Activated naive CD8-positive, alpha-beta T cell (primary cell): ENCODE data around the gene METTL6.
A peak's percentile ranks its signal among the peaks of the same experiment; 100 is the strongest.
"Not testable (repeated sequence)": the region's sequence is repeated elsewhere in the genome, so short reads cannot be mapped to it uniquely, and the experiment has no call there.

ENCODE experiments used
- H3K27ac Mint-ChIP-seq: one replicate; pipeline ENCODE4 v1.8.0; 2021; ENCODE audit warnings: mixed read lengths
- H3K27me3 Mint-ChIP-seq: one replicate; pipeline ENCODE4 v1.8.0; 2021; ENCODE audit warnings: mixed read lengths
- H3K36me3 Mint-ChIP-seq: one replicate; pipeline ENCODE4 v1.8.0; 2021; ENCODE audit warnings: mixed read lengths
- H3K4me1 Mint-ChIP-seq: one replicate; pipeline ENCODE4 v1.8.0; 2021; ENCODE audit warnings: low read depth, mixed read lengths
- H3K4me3 Mint-ChIP-seq: one replicate; pipeline ENCODE4 v1.8.0; 2021; ENCODE audit warnings: mild to moderate bottlenecking, mixed read lengths
- H3K9me3 Mint-ChIP-seq: one replicate; pipeline ENCODE4 v1.8.0; 2021; ENCODE audit warnings: low read depth, mixed read lengths

Gene METTL6

GRCh38 chr3:15433531-15433930 is 6.2 kb upstream of the METTL6 start:
- peaks cover 36% of the 10 kb centered on the region for H3K4me1 Mint-ChIP-seq
- no peaks in the 10 kb centered on the region for H3K9me3 Mint-ChIP-seq
- no peak overlapping the region for H3K27ac Mint-ChIP-seq
- H3K27me3 Mint-ChIP-seq: no peaks in the 10 kb centered on the region
- H3K36me3 Mint-ChIP-seq: peaks cover 7% of the 10 kb centered on the region
- H3K4me3 Mint-ChIP-seq: no peak overlapping the region

GRCh38 chr3:15431256-15431837 is 4.0 kb upstream of the METTL6 start:
- no peaks in the 10 kb centered on the region for H3K9me3 Mint-ChIP-seq
- peak overlapping the region; percentile 32 for H3K4me3 Mint-ChIP-seq
- peaks cover 46% of the 10 kb centered on the region for H3K4me1 Mint-ChIP-seq
- H3K36me3 Mint-ChIP-seq: peaks cover 7% of the 10 kb centered on the region
- H3K27me3 Mint-ChIP-seq: no peaks in the 10 kb centered on the region
- peak overlapping the region; percentile 0 for H3K27ac Mint-ChIP-seq

- Mint-ChIP-seq H3K27me3 (no peaks in the 10 kb centered on the region), H3K27ac (no peak overlapping the region), H3K36me3 (peaks cover 5% of the 10 kb centered on the region)
These were observed 3.3 kb upstream of the METTL6 start for GRCh38 chr3:15430624-15431023.

GRCh38 chr3:15429080-15429479 is 1.7 kb upstream of the METTL6 start:
- peaks cover 60% of the 10 kb centered on the region for H3K4me1 Mint-ChIP-seq
- H3K27me3 Mint-ChIP-seq: no peaks in the 10 kb centered on the region
- H3K36me3 Mint-ChIP-seq: peaks cover 5% of the 10 kb centered on the region
- peak overlapping the region; percentile 95 for H3K4me3 Mint-ChIP-seq
- no peaks in the 10 kb centered on the region for H3K9me3 Mint-ChIP-seq
- H3K27ac Mint-ChIP-seq: peak overlapping the region; percentile 94

More at GRCh38 chr3:15430624-15431023, 3.3 kb upstream of the METTL6 start:
- Mint-ChIP-seq H3K4me3 (peak overlapping the region; percentile 53), H3K9me3 (no peaks in the 10 kb centered on the region), H3K4me1 (peaks cover 53% of the 10 kb centered on the region)

GRCh38 chr3:15428539-15428938 is 1.2 kb upstream of the METTL6 start:
- H3K27ac Mint-ChIP-seq: peak overlapping the region; percentile 94
- H3K36me3 Mint-ChIP-seq: peaks cover 3% of the 10 kb centered on the region
- no peaks in the 10 kb centered on the region for H3K27me3 Mint-ChIP-seq
- peaks cover 60% of the 10 kb centered on the region for H3K4me1 Mint-ChIP-seq
- H3K4me3 Mint-ChIP-seq: peak overlapping the region; percentile 95
- no peaks in the 10 kb centered on the region for H3K9me3 Mint-ChIP-seq

- no peaks in the 10 kb centered on the region for H3K27me3 Mint-ChIP-seq
- no peaks in the 10 kb centered on the region for H3K36me3 Mint-ChIP-seq
- H3K4me3 Mint-ChIP-seq: peak overlapping the region; percentile 95
- peak overlapping the region; percentile 94 for H3K27ac Mint-ChIP-seq
- no peaks in the 10 kb centered on the region for H3K9me3 Mint-ChIP-seq
- peaks cover 60% of the 10 kb centered on the region for H3K4me1 Mint-ChIP-seq
These were observed 637 bp upstream of the METTL6 start for GRCh38 chr3:15427981-15428380.

- Mint-ChIP-seq H3K4me3 (peak overlapping the region; percentile 95), H3K36me3 (peaks cover 3% of the 10 kb centered on the region)
These were observed 695 bp downstream of the METTL6 start for GRCh38 chr3:15426579-15427118.

GRCh38 chr3:15420871-15421270 is 6.5 kb downstream of the METTL6 start:
- no peak overlapping the region for H3K27ac Mint-ChIP-seq
- no peaks in the 10 kb centered on the region for H3K9me3 Mint-ChIP-seq
- peaks cover 7% of the 10 kb centered on the region for H3K36me3 Mint-ChIP-seq
- H3K27me3 Mint-ChIP-seq: no peaks in the 10 kb centered on the region
- H3K4me3 Mint-ChIP-seq: no peak overlapping the region
- H3K4me1 Mint-ChIP-seq: peaks cover 27% of the 10 kb centered on the region

More at GRCh38 chr3:15426579-15427118, 695 bp downstream of the METTL6 start:
- H3K9me3 Mint-ChIP-seq: no peaks in the 10 kb centered on the region
- peak overlapping the region; percentile 94 for H3K27ac Mint-ChIP-seq
- no peaks in the 10 kb centered on the region for H3K27me3 Mint-ChIP-seq
- peaks cover 54% of the 10 kb centered on the region for H3K4me1 Mint-ChIP-seq

- H3K4me1 Mint-ChIP-seq, H3K4me3 Mint-ChIP-seq, H3K27me3 Mint-ChIP-seq, H3K27ac Mint-ChIP-seq, H3K9me3 Mint-ChIP-seq: not testable (repeated sequence)
- H3K36me3 Mint-ChIP-seq: peaks cover 11% of the 10 kb centered on the region
These were observed 16.4 kb downstream of the METTL6 start for GRCh38 chr3:15410966-15411365.

GRCh38 chr3:15409774-15410173 is 17.6 kb downstream of the METTL6 start:
- H3K36me3 Mint-ChIP-seq: peaks cover 2% of the 10 kb centered on the region
- no peaks in the 10 kb centered on the region for H3K9me3 Mint-ChIP-seq
- no peaks in the 10 kb centered on the region for H3K4me1 Mint-ChIP-seq
- no peak overlapping the region for H3K4me3 Mint-ChIP-seq
- no peaks in the 10 kb centered on the region for H3K27me3 Mint-ChIP-seq
- H3K27ac Mint-ChIP-seq: no peak overlapping the region

GRCh38 chr3:15409239-15409638 is 18.1 kb downstream of the METTL6 start:
- Mint-ChIP-seq H3K27ac (no peak overlapping the region), H3K4me1 (no peaks in the 10 kb centered on the region), H3K4me3 (no peak overlapping the region), H3K36me3 (peaks cover 2% of the 10 kb centered on the region), H3K27me3 (no peaks in the 10 kb centered on the region), H3K9me3 (no peaks in the 10 kb centered on the region)

GRCh38 chr3:15405448-15406050 is 21.8 kb downstream of the METTL6 start:
- Mint-ChIP-seq H3K4me3 (no peak overlapping the region), H3K9me3 (no peaks in the 10 kb centered on the region), H3K27ac (no peak overlapping the region), H3K27me3 (no peaks in the 10 kb centered on the region), H3K36me3 (no peaks in the 10 kb centered on the region), H3K4me1 (peaks cover under 1% of the 10 kb centered on the region)

GRCh38 chr3:15404767-15405166 is 22.6 kb downstream of the METTL6 start:
- H3K27ac Mint-ChIP-seq: no peak overlapping the region
- H3K36me3 Mint-ChIP-seq: no peaks in the 10 kb centered on the region
- peaks cover 8% of the 10 kb centered on the region for H3K4me1 Mint-ChIP-seq
- no peak overlapping the region for H3K4me3 Mint-ChIP-seq
- no peaks in the 10 kb centered on the region for H3K9me3 Mint-ChIP-seq
- H3K27me3 Mint-ChIP-seq: no peaks in the 10 kb centered on the region

- no peaks in the 10 kb centered on the region for H3K36me3 Mint-ChIP-seq
- H3K9me3 Mint-ChIP-seq: no peaks in the 10 kb centered on the region
- H3K27ac Mint-ChIP-seq: no peak overlapping the region
- H3K4me3 Mint-ChIP-seq: no peak overlapping the region
- H3K4me1 Mint-ChIP-seq: peaks cover 10% of the 10 kb centered on the region
- H3K27me3 Mint-ChIP-seq: no peaks in the 10 kb centered on the region
These were observed 23.4 kb downstream of the METTL6 start for GRCh38 chr3:15403965-15404364.

GRCh38 chr3:15403495-15403894 is 23.8 kb downstream of the METTL6 start:
- Mint-ChIP-seq H3K27me3 (no peaks in the 10 kb centered on the region), H3K27ac (no peak overlapping the region), H3K4me1 (peaks cover 10% of the 10 kb centered on the region), H3K4me3 (no peak overlapping the region), H3K9me3 (no peaks in the 10 kb centered on the region), H3K36me3 (no peaks in the 10 kb centered on the region)

GRCh38 chr3:15401936-15402335 is 25.4 kb downstream of the METTL6 start:
- Mint-ChIP-seq H3K27ac (no peak overlapping the region), H3K36me3 (peaks cover 4% of the 10 kb centered on the region), H3K4me1 (peaks cover 10% of the 10 kb centered on the region), H3K4me3 (no peak overlapping the region), H3K9me3 (no peaks in the 10 kb centered on the region), H3K27me3 (no peaks in the 10 kb centered on the region)
